ENCODE results near the gene SNRPA1. TPM values are rescaled to one million over a fixed set of nuclear protein-coding genes. Genes with fewer than 3 reads are reported as not detected.
"Not testable (repeated sequence)": the region's sequence is repeated elsewhere in the genome, so short reads cannot be mapped to it uniquely, and the experiment has no call there.

The SNRPA1 gene
- 116 TPM for polyA plus RNA-seq (2013, experiment 1 of 4)
- 128 TPM for polyA plus RNA-seq (2013, experiment 2 of 4)
- 112 TPM for polyA plus RNA-seq (2013, experiment 3 of 4)
- polyA plus RNA-seq (2013, experiment 4 of 4): 134 TPM

- Histone ChIP-seq H3K9me3 (ENCODE audit: control insufficient read depth, low read length) (no peaks in the 10 kb centered on the region), H3K27ac (ENCODE audit: insufficient read depth, low read depth, low read length, poor library complexity, severe bottlenecking) (peak within 1 kb of the TSS; percentile 66), H3K4me3 (ENCODE audit: insufficient read depth, low read depth, low read length) (peak within 1 kb of the TSS; percentile 98), H3K36me3 (ENCODE audit: control insufficient read depth, insufficient read depth, low read length) (no peaks in the 10 kb centered on the region), H3K27me3 (ENCODE audit: control insufficient read depth, insufficient read depth, low read length, poor library complexity, severe bottlenecking) (peaks cover 4% of the 10 kb centered on the region), H3K4me1 (ENCODE audit: control insufficient read depth, insufficient read depth, low read length) (no peaks in the 10 kb centered on the region)
- WGBS, 2 experiments: 0% methylated on average over 87 of the region's 87 CpGs
Observed at GRCh38 chr15:101294731-101295606, at the start of gene SNRPA1. SNRPA1 (minus strand) TSS chr15:101295248; CDS start chr15:101295178, 70 bp downstream.

DNA sequence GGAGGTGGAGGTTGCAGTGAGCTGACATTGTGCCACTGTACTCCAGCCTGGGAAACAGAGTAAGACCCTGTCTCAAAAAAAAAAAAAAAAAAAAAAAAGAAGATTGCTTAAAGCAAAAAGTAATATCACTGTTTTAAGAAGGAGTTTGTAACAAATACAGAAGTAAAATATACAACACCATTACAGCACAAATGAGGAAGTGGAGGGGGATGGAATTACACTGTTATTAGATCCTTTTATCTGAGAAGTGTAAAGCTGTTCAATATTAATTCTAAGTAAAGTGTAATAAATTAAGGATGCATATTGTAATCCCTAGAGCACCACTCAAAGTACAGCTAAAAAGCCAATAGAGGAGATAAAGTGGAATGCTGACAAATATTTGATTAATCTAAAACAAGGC lies 47.0 kb upstream of the SNRPA1 start:
- no peaks in the 10 kb centered on the region for H3K27me3 ChIP-seq (ENCODE audit: control insufficient read depth, insufficient read depth, low read length, poor library complexity, severe bottlenecking)
- no peak overlapping the region for H3K27ac ChIP-seq (ENCODE audit: insufficient read depth, low read depth, low read length, poor library complexity, severe bottlenecking)
- H3K9me3 ChIP-seq (ENCODE audit: control insufficient read depth, low read length): no peaks in the 10 kb centered on the region
- no peaks in the 10 kb centered on the region for H3K36me3 ChIP-seq (ENCODE audit: control insufficient read depth, insufficient read depth, low read length)
- no peak overlapping the region for H3K4me3 ChIP-seq (ENCODE audit: insufficient read depth, low read depth, low read length)
- H3K4me1 ChIP-seq (ENCODE audit: control insufficient read depth, insufficient read depth, low read length): no peaks in the 10 kb centered on the region

GRCh38 chr15:101338502-101339057 lies 43.5 kb upstream of the SNRPA1 start:
- no peak overlapping the region for H3K4me3 ChIP-seq (ENCODE audit: insufficient read depth, low read depth, low read length)
- no peaks in the 10 kb centered on the region for H3K4me1 ChIP-seq (ENCODE audit: control insufficient read depth, insufficient read depth, low read length)
- no peaks in the 10 kb centered on the region for H3K36me3 ChIP-seq (ENCODE audit: control insufficient read depth, insufficient read depth, low read length)
- no peak overlapping the region for H3K27ac ChIP-seq (ENCODE audit: insufficient read depth, low read depth, low read length, poor library complexity, severe bottlenecking)
- WGBS, 2 experiments: 85 to 88% methylated on average over 1 of the region's 1 CpG
- H3K9me3 ChIP-seq (ENCODE audit: control insufficient read depth, low read length): no peaks in the 10 kb centered on the region
- no peaks in the 10 kb centered on the region for H3K27me3 ChIP-seq (ENCODE audit: control insufficient read depth, insufficient read depth, low read length, poor library complexity, severe bottlenecking)

DNA sequence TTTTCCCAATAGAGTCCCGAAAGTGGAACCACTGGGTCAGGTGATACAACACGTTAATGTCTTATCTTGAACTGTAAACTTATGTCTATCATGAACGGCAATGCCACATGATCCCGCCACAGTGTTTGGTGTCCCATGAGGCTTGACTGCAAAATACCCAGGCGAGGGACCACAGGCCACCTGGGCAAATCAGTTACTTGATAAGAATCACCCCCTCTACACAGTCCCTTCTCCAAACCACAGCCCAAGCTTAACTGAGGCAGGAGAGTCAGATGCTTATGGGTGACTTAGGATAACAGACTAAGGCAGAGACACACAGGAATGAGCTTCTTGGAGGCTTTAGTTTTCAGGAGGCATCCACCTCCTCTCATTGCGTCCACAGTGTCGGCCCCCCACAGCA lies 42.9 kb upstream of the SNRPA1 start:
- H3K27ac ChIP-seq (ENCODE audit: insufficient read depth, low read depth, low read length, poor library complexity, severe bottlenecking): no peak overlapping the region
- no peaks in the 10 kb centered on the region for H3K9me3 ChIP-seq (ENCODE audit: control insufficient read depth, low read length)
- no peak overlapping the region for H3K4me3 ChIP-seq (ENCODE audit: insufficient read depth, low read depth, low read length)
- no peaks in the 10 kb centered on the region for H3K36me3 ChIP-seq (ENCODE audit: control insufficient read depth, insufficient read depth, low read length)
- H3K27me3 ChIP-seq (ENCODE audit: control insufficient read depth, insufficient read depth, low read length, poor library complexity, severe bottlenecking): no peaks in the 10 kb centered on the region
- WGBS, 2 experiments: 95% methylated on average over 7 of the region's 7 CpGs
- no peaks in the 10 kb centered on the region for H3K4me1 ChIP-seq (ENCODE audit: control insufficient read depth, insufficient read depth, low read length)

GRCh38 chr15:101333907-101334789 lies 39.1 kb upstream of the SNRPA1 start:
- H3K27ac ChIP-seq (ENCODE audit: insufficient read depth, low read depth, low read length, poor library complexity, severe bottlenecking); H3K9me3 ChIP-seq (ENCODE audit: control insufficient read depth, low read length); H3K27me3 ChIP-seq (ENCODE audit: control insufficient read depth, insufficient read depth, low read length, poor library complexity, severe bottlenecking); H3K4me3 ChIP-seq (ENCODE audit: insufficient read depth, low read depth, low read length); H3K4me1 ChIP-seq (ENCODE audit: control insufficient read depth, insufficient read depth, low read length); H3K36me3 ChIP-seq (ENCODE audit: control insufficient read depth, insufficient read depth, low read length): not testable (repeated sequence)
- 94 to 96% methylated on average over 10 of the region's 16 CpGs for WGBS, 2 experiments

DNA sequence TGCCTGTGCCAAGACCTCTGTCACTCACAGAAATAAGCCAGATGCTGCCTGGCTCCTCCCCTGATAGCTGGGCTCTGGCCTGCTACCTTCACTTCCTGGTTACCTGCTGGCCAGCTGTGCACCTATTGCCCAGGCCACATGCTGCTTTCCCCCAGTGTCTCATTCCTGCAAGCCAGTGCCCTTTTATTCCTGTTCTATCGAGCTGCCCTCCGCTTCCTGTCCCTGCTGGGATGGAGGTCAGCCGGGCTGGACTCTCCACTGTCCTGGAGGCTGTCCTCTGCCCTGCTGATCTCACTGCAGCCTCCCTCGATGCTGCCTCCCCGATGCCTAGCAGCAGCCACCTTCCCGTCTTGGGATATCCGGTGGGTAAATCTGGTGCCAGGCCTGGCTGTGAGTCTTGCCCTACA lies 37.0 kb upstream of the SNRPA1 start:
- H3K9me3 ChIP-seq (ENCODE audit: control insufficient read depth, low read length): no peaks in the 10 kb centered on the region
- 89 to 93% methylated on average over 7 of the region's 7 CpGs for WGBS, 2 experiments
- no peak overlapping the region for H3K4me3 ChIP-seq (ENCODE audit: insufficient read depth, low read depth, low read length)
- no peaks in the 10 kb centered on the region for H3K4me1 ChIP-seq (ENCODE audit: control insufficient read depth, insufficient read depth, low read length)
- H3K27ac ChIP-seq (ENCODE audit: insufficient read depth, low read depth, low read length, poor library complexity, severe bottlenecking): no peak overlapping the region
- H3K27me3 ChIP-seq (ENCODE audit: control insufficient read depth, insufficient read depth, low read length, poor library complexity, severe bottlenecking): no peaks in the 10 kb centered on the region
- no peaks in the 10 kb centered on the region for H3K36me3 ChIP-seq (ENCODE audit: control insufficient read depth, insufficient read depth, low read length)

DNA sequence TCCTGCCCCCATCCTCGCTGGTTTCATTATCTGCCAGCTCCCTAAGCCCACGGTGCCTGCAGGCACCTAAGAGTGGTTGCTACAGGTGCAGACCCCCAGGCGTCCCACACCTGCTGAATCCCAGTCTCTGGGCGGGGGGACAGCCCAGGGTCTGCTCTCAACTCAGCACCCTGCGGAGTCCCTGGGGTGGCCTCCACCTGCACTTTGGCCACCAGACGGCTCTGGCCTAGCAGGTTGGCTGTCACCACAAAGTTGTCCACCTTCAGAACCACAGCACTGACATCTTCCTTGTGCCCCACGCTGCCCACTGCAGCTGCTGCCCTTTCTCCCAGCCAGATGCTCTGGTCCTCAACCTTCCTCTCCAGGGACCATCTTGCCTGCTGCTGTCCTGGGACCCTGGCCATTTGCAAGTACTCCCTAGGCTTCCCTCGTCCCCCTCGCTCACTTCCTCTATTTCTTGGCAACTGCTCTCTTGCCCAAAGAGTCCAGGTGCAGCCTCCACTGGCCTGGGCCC lies 34.9 kb upstream of the SNRPA1 start:
- H3K27me3 ChIP-seq (ENCODE audit: control insufficient read depth, insufficient read depth, low read length, poor library complexity, severe bottlenecking): no peaks in the 10 kb centered on the region
- H3K9me3 ChIP-seq (ENCODE audit: control insufficient read depth, low read length): no peaks in the 10 kb centered on the region
- 90 to 91% methylated on average over 9 of the region's 9 CpGs for WGBS, 2 experiments
- no peak overlapping the region for H3K4me3 ChIP-seq (ENCODE audit: insufficient read depth, low read depth, low read length)
- H3K36me3 ChIP-seq (ENCODE audit: control insufficient read depth, insufficient read depth, low read length): no peaks in the 10 kb centered on the region
- no peak overlapping the region for H3K27ac ChIP-seq (ENCODE audit: insufficient read depth, low read depth, low read length, poor library complexity, severe bottlenecking)
- no peaks in the 10 kb centered on the region for H3K4me1 ChIP-seq (ENCODE audit: control insufficient read depth, insufficient read depth, low read length)

DNA sequence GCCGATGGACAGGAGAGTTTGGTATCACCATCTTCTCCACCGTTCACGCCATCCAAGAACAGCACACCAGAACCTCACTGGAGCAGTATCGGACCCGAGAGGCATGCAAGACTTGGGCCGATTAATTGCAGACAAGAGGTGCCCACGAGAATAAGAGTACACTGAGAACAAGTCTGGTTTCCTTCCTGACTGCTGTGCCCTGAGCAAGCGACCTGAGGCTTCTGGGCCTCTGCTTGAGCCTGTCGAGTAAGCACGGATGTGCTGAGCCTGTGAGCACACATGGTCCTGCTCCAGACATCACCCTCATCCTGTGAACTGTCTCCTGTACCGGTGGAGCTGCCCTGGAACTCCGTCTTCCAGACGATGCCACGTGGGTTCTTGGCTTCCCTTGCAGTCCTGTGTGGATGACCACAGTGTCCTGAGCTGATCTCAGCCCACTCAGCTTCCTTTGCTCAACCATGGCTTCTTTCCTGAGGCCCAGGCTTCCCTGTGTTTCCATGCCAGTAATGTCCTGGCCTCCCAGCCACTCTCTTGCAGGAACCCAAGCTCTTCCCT lies 34.3 kb upstream of the SNRPA1 start:
- Histone ChIP-seq H3K36me3 (ENCODE audit: control insufficient read depth, insufficient read depth, low read length) (no peaks in the 10 kb centered on the region), H3K4me3 (ENCODE audit: insufficient read depth, low read depth, low read length) (no peak overlapping the region), H3K27ac (ENCODE audit: insufficient read depth, low read depth, low read length, poor library complexity, severe bottlenecking) (no peak overlapping the region), H3K9me3 (ENCODE audit: control insufficient read depth, low read length) (no peaks in the 10 kb centered on the region), H3K27me3 (ENCODE audit: control insufficient read depth, insufficient read depth, low read length, poor library complexity, severe bottlenecking) (no peaks in the 10 kb centered on the region), H3K4me1 (ENCODE audit: control insufficient read depth, insufficient read depth, low read length) (no peaks in the 10 kb centered on the region)
- 92% methylated on average over 14 of the region's 14 CpGs for WGBS, 2 experiments

DNA sequence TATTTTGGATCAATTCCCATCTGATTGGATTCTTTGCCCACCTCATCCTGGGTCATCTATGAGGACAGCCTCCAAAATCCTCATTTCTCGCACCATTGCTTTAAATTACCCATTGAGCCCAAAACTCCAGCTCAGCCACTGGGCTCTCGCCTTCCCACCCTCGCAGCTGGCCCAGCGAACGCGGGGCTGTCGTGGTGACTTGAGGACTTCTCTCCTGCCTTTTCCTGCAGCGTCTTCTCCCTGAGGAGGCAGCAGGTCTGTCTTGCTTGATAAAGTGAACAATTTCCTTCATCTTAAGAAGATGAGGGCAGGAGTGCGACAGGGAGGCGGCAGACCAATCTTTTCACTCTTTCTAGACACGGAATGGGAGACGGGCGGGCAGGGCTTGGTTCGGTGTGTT lies 33.0 kb upstream of the SNRPA1 start:
- no peak overlapping the region for H3K4me3 ChIP-seq (ENCODE audit: insufficient read depth, low read depth, low read length)
- WGBS, 2 experiments: 94% methylated on average over 14 of the region's 14 CpGs
- no peaks in the 10 kb centered on the region for H3K36me3 ChIP-seq (ENCODE audit: control insufficient read depth, insufficient read depth, low read length)
- no peaks in the 10 kb centered on the region for H3K9me3 ChIP-seq (ENCODE audit: control insufficient read depth, low read length)
- no peak overlapping the region for H3K27ac ChIP-seq (ENCODE audit: insufficient read depth, low read depth, low read length, poor library complexity, severe bottlenecking)
- no peaks in the 10 kb centered on the region for H3K27me3 ChIP-seq (ENCODE audit: control insufficient read depth, insufficient read depth, low read length, poor library complexity, severe bottlenecking)
- H3K4me1 ChIP-seq (ENCODE audit: control insufficient read depth, insufficient read depth, low read length): no peaks in the 10 kb centered on the region

Data from ectodermal cell (in vitro differentiated cells).